NK-92 (cell line): Measurements from ENCODE around the gene REG4.
"Not testable (repeated sequence)": the region's sequence is repeated elsewhere in the genome, so short reads cannot be mapped to it uniquely, and the experiment has no call there.

Experiments
- DNase-seq: peaks from one replicate; lab custom pipeline; 2025; ENCODE audit not compliant: unreplicated experiment; lab: John Stamatoyannopoulos, UW

The REG4 gene

DNA sequence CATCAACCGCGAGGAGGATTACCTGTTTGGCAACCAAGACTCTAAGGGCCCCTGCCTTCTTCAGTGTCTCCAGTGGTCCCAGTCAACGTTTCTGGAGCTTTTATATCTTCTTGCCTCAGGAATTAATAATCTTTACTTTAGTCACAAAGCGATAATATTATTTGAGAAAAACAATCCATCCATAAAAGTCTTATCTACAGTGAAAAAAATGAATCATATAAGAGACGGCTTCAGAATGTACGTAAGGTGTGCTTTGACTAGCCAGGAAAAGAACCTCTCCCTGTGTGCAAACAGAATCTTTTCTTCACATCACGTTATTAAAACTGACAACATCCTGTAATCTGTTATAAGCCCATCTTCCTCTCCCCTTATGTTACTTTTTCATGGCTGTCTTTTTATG, at the start of gene REG4:
Gene REG4 (minus strand): TSS at position 74 of the 400 bp plus-strand sequence. CDS start 2,691 bp downstream, outside the sequence.
- DNase-seq, result no peak

DNA sequence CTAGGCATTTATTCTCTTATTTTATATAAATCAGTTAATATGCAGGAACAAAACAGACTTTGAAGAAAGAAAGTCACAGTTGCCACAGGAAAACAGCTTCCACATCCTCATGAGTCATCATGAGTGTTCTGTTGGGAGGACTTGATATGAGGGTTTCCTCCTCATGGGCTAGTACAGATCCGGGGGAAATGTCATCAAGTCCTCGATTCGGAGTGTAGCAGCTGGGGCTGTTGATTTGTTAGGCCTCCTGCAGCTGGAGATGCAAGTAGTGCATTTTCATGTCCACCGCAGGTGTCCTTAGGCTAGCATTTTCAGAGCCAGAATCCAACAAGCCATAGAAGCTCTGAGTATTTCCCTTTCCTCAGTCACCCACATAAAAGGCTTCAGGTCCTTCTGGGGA, 48.4 kb upstream of the REG4 start:
- DNase-seq, result no peak

DNA sequence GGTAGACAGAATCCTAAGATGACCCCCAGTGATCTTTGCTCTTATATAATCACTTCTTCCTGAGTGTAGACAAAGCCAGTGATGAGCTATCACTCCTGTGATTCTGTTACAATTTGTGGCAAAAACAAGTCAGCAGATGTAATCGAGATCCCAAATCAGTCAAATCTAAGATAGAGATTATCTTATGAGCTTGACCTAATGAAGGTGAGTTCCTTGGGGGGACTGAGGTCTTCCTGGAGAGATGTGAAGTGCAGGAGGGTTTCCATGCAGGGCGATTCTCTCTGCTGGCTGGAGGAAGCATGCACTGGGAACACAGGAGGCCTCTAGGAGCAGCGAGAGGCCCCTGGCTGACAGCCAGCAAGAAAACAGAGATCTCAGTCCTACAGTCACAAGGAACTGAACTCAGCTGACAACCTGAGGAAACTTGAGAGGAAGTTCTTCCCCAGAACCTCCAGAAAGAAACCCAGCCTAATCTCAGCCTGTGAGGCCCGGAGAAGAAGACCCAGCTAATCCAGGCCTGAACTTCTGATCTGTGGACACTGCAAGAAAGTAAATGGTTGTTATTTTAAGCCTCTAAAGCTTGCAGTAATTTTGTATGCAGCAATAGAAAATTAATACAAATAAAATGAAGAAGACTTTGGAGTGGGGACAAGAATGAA, 47.4 kb upstream of the REG4 start:
- not testable (repeated sequence) for DNase-seq

DNA sequence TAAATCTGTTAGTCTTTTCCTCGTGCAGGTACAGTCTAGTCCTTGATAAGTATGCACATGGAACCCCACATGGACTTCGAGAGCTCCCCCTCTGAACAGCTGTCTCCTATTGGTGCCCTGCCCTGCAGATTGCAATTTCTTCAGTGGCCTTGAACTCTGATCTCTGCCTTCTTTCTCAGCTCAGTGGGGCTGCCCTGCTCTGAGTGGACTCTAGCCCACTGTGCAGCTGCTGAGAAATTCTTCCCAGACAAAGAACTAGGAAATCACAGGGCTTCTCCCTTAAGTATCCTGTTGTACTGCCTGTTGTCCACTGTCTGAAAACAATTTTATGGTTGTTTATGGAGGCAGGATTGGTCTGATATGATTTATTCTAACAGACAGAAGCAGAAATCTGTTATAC, 46.9 kb upstream of the REG4 start:
- no peak for DNase-seq

DNA sequence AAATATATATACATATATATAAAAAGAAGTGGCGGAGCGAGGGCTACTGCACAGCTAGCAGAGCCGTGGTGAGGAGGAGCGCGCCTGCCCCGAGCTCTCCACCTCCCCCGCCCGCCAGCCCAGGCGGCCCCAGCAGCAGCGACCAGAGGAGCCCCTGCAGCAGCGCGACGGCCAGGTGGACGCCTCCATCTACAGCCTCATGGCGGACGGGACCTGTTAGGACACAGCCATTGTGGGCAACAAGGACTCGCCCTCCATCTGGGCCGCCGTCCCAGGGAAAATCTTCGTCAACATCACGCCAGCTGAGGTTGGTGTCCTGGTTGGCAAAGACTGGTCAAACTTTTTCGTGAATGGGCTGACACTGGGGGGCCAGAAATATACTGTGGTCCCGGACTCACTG, 41.9 kb upstream of the REG4 start:
- no peak for DNase-seq

DNA sequence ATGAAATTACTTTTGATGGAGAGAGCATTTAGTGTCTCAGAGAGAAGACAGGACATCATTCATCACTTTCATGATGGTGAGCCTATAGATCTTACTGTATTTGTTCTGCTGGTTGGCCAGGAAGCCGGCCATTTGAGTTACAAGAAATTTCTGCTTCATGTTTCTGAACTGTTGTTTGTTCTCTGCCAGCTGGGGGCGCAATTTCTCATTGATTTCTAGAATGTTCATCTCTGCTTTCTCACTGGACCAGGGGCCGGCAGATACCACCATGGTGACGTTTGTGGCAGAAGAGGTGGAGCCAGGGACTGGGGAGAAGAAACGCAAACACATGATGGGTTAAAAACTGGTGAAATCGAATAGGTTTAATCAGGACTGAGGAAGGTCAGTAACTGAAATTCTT, 32.9 kb upstream of the REG4 start:
- not testable (repeated sequence) for DNase-seq

DNA sequence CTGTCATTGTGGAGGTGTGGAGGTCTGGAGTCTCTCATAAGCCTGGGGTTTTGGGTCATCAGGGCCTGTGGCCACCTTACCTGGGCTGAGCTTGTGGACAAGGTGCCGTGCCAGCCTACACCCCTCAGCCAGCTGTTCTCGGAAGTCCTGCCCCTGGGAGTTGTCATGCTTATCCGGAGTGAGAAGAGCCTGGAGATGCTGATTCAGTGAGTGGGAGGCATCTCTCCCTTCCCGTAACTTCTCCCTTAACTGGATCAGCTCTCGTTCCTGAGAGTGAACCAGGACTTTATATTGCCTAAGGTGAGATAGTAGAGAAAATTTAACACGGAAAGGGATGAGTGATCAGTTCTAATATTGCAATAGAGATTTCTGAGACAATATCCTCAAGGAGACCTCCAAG, 30.0 kb upstream of the REG4 start:
- DNase-seq, result no peak

DNA sequence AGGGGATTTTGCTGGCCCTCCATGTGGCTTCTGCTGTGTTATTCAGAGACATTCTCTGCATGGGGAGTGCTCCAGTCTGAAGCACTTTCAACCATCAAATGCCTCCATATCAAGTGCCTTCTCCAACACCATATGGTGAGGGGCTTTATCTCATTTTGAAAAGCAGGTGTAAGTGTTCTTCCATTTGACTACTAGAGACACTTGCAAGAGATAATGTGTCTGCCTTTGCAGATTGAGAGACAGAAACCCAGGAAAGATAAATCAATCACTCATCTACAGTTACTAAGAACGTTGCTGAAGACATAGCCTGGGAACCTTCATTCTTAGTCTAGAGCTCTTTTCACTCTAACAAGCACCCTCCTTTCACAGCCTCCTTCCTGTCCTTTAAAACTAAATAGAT, 29.5 kb upstream of the REG4 start:
- DNase-seq, result no peak

DNA sequence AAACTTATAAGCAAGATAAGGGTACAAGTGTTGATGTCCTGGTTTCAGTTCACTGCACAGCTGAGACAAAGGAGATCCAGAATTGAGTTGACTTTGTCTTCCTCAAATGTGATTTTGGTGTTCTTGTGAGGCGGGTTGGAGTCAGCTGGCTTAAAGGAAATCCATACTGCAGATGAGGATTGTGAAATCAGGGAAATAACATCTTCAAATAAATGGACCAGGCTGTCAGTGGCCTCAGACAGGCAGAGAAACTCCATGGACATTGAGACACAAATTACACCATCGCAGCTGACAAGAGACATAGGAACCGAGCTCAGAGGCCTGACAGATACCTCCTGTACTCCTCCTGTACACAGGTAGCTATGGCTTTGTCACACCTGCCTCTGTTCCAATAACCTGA, 27.0 kb upstream of the REG4 start:
- no peak for DNase-seq

DNA sequence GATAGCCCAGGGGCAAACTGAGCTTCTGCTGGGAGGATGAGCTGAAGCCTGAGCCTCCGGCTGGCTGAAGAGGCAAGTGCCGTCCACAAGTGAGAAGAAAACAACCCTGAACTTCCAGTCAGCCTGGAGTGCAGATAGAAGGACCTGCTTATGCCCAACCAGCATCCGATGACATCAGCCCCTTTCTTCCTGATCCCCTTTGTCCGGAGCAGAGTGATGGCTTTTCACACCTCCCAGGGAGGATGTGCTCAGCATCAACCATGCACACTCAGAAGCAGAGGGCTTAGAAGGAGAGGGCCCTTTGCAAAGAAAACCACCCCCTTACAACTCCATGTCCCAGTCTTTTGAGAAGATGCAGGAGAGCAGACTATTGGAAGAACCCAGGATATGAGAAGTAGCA, 23.7 kb upstream of the REG4 start:
- DNase-seq, result no peak

DNA sequence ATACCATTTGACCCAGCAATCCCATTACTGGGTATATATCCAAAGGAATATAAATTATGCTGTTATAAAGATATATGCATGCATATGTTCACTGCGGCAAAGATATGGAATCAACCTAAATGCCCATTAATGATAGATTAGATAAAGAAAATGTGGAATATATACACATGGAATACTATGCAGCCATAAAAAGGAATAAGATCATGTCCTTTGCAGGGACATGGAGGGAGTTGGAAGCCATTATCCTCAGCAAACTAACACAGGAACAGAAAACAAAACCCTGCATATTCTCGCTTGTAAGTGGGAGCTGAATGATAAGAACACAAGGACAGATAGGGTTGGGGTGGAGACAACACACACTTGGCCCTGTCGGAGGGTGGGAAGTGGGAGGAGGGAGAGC, 19.8 kb upstream of the REG4 start:
- DNase-seq, result no peak

DNA sequence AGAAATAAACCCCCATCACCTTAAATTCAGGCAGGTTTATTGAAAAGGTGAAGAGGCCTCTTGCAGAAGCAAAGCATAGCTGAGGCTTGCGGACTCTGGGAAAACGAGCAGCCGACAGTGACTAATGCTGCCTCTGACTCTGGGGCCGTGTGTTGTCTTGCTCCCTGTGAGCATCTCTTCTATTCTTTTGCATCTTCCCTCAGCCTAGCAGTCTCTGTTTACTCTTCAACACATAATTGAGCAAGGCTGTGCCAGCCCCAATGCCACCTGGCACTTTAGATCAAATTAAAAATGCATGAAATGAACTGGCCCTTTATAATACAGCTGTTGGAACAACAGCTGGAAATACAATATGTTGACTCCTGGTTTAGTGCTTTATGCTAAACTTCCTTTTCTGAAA, 18.4 kb upstream of the REG4 start:
- DNase-seq, result no peak

DNA sequence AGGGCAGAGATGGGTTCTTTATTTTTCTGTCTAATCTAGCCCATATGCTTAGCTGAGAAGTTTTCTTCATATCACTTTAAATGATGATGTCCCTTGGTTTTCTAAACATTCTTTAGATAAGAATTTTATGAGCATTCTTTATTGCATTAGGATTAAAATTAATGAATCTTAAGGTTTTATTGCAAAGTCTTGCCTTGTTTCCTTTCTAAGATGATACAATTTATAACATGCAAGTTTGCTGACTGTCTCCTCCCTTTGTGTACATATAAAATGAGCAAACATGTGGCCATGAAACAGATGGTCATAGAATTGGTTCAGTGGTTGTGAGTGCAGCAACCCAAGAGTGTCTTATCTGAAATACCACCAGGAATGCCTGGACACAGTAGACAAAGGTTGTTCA, 17.7 kb upstream of the REG4 start:
- not testable (repeated sequence) for DNase-seq

DNA sequence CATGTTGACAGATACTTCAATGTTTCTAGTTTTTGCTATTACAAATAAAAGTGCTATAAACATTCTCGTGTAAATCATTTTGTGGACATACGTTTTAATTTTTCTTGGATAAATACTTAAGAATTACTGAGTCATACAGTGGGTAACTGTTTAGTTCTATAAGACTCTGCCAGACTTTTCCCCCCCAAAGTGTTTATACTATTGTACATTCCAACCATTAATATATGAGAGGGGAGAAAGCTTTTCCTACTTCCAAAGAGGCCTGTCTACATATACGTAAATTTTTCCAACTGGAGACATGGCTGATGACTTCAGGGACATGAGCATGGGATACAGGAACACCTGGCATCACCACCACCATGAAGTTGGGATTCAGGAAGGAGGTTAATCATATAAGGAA, 17.0 kb upstream of the REG4 start:
- no peak for DNase-seq

DNA sequence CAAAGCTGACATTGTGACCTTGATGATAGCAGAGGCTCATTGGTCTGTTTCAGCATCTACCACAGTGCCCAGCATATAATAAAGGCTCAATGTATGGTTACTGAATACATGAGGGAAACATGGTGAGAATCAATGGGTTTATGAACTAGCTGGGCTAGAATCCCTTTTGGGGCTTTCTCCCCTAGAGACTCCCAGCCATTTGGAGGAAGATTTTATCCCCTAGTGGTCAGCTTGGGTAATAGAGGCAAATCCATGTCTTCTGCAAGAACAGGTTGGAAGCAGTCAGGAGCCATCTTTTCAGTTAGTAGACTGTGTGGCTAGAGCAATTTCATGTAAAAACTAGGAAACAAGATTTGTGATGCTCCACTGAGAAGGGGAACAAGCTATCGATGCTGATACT, 15.8 kb upstream of the REG4 start:
- no peak for DNase-seq

DNA sequence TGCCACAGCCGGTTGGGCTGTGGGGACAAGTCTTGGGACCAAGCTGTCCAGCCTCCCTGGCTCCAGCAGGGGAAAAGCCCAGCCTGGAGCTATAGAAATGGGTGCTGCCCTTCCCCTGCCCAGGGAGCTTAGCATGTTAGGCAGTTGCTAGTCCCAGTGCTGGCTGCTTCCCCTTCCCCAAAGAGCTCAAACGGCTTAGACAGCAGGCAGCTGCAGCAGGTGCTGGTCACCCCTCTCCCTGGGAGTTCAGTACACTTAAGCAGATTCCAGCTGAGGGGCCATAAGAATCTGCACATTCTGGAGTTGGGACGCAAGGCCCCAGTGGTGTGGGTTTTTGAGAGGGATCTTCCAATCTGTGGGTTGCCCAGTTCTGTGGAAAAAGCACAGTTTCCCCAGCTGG, 11.1 kb upstream of the REG4 start:
- DNase-seq, result no peak

DNA sequence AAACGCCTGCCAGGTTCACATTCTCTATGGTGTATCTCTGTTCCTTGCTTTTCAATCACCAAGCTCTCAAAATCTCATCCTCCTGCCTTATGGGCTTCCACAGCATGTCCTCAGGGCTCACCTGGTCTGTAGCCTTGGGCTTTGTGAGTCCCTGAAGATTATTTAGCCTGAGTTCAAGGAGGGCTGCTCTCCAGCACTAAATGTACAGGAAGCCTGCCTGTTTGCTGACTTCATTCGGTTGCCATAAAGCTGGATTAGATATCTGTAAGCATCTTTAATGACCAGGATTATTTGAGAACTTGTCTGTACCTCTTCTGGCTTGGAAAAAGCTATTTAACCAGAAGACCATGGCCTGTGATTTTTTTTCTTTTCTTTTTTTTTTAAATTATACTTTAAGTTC, 6.9 kb upstream of the REG4 start:
- no peak for DNase-seq

DNA sequence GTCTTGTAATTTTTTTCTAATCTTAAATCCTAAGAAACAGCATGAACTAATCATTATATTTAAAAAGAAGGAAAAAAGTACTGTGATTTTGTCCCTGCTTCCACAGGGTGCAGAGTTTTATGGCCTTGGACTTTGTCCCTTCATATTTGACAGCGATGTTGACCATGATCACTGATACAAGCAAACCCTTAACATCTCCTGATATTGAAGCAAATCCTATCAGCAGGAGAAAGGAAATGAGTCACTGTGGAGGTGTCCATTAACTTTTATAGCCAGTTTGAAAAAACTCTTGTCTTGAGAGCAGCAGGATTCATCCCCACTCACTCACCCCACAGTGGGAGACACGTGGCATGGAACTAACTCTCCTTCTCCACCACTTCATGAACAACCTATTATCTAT, 5.1 kb upstream of the REG4 start:
- no peak for DNase-seq

DNA sequence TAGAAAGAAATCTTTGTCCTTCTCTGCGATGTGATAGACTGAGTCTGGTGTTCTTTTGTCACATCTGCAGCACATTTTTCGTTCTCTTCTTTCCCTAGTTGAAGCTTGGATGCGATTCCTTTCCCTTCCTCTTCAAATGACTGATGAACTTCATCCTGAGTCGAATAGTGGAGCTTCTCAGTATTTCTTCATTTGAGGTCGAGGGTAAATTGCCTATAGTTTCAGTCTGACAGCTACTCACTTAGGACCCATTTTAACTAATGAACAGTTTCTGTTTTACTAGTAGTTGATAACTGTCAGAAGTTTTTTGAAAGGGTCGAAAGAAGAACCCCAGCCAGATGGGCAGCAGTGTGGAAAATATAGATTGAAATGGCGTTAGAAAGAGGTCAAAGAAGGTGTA, 4.7 kb upstream of the REG4 start:
- DNase-seq, result no peak

DNA sequence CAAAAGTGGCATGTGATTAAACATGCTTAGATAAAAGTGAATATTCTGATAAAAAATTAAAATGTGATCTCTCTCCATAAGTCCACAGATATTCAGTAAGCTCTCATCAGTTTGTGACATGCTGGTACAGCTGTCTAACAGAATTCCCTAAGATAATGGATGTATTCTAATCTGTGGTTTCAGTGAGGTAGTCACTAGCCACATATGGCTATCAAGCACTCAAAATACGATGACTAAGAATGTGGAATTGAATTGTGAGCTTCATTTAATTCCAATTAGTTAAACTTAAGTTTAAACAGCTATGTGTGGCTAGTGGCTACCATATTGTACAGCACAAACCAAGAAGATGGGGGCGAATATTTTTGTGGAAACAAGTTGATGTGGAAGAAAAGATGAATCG, 4.1 kb upstream of the REG4 start:
- DNase-seq, result no peak

DNA sequence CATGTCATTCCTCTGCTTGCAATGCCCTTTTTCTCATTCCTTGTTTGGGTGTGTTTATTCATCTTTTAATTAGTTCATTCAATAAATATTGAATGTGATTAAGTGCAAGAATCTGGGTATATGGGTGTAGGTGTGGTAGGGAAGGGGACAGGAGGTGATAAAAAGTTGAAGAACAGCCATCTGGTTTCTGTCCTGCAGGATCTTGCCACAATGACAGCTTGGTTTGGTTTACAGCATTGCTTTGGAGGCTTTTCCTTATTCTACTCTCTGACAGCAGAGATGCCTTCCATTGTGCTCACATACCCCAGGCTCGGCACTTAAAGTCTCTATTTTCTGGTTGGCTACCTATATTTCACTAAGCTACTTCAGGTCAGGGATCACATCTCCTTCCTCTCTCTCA, 3.0 kb upstream of the REG4 start:
- DNase-seq, result no peak

DNA sequence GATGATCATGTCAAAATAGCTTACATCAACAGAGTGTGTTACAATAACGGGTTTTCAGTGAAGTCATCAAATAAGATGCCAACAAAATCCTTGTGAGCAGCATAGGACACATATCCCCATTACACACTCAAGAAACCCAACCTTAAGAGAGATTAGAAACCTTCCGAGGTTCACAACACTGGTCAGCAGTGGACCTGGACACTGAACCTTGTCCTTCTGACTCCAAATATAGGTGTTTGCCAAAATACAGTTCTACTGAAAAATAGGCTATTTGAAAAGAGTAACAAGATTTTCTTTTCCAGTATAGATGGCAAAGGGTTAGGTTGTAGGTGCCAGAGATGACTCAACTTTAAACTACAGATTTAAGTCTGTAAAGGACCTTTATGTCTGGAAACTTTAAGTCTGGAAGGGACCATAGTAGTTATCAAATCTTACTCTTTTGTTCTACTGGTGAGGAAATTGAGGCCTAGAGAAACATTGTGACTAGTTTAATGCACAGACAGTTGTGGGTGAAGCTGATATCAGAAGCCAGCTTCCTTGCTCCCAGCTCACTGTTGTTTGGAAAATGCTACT, 811 bp upstream of the REG4 start:
- no peak for DNase-seq

DNA sequence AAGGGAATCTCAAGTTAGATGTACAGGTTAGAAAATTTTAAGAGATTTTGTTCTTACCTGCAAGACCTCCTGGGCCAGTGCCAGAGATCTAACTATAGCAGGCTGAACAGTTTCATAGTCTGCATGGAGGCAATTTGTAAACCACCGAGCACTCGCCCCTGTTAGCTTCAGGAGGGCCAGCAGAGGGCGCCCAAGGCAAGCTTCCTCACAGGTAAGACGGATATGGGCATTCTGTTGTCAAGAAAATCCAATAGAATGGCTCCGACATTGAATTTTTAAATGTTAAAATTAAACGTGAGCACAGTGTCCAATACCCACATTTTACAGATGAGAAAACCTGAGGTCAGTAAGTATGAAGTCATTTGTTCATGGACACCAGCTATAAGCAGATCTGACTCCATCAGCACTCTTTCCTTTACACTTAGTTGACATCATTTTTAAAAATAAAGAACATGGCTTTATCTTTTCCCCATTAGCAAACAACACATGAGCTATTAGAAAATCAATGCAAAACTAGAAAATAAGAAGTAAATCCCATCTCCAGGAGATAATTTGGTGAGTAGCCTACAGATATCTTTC, 2.2 kb downstream of the REG4 start:
- no peak for DNase-seq
